NCI-H1092 treated with DMSO at 0.1 percent for 48 hours (cell line): ENCODE data around the gene NPFF.
A peak's percentile ranks its signal among the peaks of the same experiment; 100 is the strongest.
"Not testable (repeated sequence)": the region's sequence is repeated elsewhere in the genome, so short reads cannot be mapped to it uniquely, and the experiment has no call there.

Experiments
- DNase-seq: peaks from one replicate; lab custom pipeline; 2025; lab: John Stamatoyannopoulos, UW

Gene NPFF

GRCh38 chr12:53495903-53496751 lies 11.2 kb downstream of the NPFF start:
- DNase-seq: no peak

DNA sequence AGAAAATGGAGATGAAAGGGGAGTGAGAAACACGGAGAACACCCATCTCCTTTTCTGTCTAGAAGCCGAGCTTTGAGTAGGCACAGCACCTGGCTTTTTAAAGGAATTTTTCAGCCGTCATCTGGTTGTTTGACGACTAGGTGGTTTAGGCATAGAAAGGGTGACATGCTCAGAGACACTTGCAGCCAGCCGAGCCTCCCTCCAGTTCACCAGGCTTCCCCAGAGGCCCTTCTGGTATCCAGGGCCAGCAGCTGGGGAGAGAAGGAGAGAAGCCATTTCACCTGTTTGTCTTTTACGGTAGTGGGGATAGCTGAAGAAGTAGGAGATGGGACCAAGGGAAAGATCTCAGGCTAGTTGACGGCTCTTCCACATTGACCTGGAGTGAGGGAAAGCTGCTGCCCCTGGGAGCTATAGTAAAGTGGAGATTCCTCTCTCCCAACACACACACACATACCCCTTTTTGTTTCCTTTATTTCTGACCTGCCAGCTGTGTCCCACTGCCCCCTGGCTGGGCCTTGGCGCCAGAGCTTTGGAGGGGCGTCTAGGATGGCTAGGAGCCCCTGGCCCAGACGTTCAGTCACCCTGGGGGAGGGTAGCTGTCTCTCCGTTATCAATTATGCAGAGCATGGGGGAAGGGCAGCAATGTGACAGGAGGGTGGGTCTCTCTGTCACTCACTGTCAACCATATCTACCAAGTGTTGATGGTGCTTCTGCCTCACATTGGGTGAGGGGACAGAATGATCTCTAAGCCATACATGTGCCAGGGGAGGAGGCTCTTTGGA lies 13.5 kb downstream of the NPFF start:
- peak; percentile 24 for DNase-seq

DNA sequence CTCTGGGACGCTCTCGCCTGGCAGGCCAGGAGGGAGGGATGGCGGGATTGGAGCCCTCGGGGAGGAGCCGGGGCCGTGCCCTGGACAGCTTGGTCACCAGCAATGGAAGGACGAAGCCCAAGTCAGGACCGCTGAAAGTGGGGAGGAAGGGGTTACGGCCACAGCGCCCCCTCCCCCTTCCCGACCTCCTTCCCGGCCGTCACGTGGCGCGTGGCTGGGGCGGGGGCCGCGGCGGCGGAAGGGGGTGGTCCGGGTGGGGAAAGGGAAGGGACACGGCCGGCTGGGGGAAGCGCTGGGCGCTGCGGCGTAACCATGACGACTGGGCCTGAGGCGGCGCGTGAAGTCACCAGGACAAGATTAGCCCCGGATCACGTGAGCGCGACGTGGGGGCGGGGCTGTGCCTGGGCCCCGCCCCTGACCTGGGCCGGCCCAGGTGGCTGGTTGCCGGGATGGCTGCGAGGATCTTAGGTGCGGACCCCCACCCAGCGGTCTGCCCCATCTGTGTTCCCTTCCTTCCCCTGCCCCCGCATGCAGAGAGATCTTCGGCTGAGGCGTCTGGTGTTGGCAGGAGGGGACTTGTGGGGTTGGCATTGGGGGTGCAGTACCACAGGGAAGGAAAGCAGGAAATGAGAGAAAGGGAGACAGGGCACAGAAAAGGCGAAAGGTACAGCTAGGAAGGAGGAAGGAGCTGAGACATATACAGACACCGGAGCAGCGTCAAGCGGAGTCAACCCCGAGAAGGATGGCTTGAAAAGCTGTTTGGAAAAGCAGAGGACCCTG lies 14.3 kb downstream of the NPFF start:
- DNase-seq: peak; percentile 86

DNA sequence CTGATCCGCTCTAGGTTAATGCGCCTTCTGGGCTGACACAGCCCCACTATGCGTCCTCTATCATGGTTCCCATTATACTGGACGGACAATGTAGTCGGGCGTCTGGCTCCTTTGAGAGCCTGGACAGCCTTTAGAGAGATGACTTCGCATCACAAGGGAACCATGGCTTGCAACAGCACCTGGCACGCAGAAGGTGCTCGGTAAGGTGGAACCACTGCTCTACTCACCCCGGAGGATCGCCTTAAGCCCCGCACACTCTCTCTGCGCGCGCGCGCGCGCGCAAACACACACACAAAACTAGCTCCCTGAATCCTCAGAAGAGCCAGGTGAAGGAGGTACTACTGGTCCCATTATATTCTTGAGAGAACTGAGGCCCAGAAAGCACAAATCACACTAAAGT lies 15.1 kb downstream of the NPFF start:
- DNase-seq: no peak

DNA sequence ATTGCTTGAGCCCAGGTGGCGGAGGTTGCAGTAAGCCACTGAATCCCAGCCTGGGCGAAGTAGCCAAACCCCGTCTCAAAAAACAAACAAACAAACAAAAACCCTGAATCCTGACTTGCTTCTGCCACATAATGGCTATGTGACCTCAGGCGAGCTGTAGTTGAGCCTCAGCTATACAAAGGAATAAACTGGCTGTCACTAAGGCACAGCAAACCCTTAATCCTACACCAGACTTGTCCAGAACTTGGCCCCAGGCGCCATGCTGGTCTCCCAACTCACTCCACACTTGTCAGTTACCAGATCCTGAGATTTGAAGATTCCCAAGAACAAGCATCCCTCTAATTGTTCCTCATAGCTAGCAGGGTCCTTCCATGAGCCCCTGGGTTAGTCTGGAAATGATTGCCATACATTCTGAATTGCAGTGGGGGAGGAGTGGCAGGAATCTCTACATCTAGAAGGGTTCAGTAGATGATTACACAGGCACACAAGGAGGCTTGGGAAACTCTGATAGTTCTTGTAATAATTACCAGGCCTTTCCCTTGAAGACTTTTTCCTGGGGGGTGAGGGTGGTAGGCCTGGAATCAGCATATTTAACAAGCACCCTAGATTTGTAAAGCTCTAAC lies 17.9 kb downstream of the NPFF start:
- DNase-seq: no peak

DNA sequence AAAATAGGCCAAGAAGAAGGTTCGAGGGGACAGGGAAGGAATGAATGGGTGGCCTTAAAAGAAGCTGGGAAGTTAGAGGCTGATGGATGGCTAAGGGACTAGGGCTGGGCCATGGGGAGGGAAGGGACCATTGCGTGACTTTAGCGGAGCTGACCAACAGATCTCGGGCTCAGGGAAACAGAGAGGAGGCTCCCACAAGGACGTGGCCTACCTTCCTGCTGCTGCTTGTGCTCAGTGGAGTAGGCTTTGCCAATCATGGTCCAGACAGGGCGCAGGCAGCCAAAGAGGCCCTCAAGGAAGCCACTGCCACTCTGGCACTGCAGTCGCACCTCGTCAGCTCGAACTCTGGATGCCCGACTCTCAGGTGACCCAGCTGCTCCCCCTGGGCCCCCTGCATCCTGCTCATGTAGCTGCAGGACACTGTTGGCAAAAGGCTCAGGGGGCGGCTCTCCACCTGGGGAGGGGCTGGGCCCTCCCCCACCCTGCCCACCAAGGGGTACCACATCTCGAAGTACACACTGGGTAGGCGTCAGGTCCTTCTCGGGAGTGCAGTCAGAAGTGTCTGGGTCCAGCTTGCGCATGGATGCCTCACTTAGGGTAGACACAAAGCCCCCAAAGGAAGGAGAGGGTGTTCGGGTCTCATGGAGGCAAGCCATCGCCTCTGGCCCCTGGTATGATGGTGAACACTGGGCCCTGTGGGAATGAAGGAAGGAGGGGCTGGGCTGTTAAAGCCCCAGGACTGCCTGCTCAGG lies 20.4 kb downstream of the NPFF start:
- DNase-seq: no peak

DNA sequence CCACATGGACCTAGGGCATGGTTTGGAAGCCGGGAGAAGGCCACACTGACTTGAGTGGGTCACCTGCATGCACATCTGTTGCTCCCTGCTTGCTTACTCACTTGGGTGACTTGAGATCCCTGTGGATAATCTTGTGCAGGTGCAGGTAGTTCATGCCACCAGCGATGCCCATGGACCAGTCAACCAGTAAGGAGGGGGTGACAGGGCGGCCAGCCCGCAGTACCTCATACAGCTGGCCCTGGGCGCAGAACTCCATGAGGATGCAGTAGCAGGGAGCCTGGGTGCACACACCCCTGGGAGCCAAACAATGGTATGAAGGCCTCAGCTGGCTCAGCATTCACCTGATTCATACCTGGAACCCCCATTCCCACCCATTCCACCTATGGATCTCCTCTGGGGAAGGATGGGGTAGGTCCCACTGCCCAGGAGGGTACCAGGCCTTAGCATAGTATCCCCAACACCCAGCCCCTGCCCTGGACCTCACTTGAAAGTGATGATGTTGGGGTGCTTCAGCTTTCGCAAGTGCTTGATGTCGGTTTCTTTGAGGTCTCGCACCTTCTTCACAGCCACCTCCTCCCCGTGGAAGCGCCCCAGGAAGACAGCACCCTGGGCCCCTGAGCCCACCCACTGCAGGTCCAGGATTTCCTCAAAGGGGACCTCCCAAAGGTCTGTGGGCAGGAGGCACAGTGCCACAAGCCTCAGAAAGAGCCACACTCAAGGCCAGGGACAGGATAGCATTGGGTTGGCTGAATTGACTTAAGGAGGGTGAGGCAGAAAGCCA lies 21.1 kb downstream of the NPFF start:
- DNase-seq: no peak

DNA sequence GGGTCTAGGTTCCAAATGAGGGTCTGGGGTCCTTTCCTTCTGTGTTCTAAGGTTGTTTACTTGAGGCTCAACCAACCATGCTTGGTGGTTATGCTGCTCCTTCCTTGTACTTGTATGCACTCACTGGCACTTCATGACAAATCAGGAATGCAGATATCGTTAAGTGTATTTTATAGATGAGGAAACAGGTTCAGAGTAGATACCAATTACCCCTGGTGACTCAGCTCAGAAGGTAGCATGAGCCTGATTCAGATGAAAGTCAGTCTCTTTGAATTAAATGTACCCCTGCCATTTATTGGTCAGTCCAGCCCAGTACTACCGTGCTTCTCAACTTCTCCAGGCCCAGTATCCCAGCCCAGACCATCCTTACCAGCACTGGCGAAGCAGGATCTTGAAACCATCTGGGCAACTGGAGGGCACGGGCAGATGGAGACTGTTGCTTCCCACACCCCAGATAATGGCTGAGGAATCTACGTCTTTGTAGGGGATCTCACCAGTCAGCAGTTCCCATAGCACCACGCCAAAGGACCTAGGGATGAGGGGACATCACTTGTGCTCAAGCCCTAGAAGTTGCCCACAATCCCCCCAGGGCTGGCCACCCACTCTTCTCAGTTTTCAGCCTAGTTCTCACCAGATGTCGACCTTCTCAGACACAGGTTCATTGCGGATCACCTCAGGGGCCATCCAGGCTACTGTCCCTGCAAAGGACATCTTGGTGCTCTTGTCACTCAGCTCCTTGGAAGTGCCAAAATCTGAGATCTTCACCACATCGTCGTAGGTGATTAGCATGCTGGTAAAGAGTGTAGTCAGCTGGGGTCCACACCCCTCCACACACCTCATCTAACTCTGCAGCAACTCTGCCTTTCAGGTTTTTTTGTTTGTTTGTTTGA lies 22.4 kb downstream of the NPFF start:
- DNase-seq: no peak

DNA sequence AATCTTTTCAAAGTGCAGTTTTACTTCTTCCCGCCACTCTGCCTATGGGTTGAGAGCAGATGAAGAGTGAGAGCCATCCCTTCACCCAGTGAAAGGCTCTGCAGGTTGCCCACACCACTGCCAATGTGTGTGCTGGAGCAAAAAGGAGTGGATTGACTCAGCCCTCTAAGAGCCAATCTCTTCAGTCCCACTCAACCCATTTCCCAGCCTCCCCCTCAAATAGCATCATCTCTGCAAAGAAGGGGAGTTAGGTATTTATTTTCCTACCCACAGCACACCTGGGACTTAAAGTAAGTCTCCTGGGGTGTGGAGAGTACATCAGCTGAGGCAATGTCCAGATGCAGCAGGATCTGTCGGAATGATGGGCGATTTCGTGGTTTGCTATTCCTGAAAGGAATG lies 23.3 kb downstream of the NPFF start:
- DNase-seq: no peak

- DNase-seq: no peak
Observed at GRCh38 chr12:53483225-53483978, 23.9 kb downstream of the NPFF start.

DNA sequence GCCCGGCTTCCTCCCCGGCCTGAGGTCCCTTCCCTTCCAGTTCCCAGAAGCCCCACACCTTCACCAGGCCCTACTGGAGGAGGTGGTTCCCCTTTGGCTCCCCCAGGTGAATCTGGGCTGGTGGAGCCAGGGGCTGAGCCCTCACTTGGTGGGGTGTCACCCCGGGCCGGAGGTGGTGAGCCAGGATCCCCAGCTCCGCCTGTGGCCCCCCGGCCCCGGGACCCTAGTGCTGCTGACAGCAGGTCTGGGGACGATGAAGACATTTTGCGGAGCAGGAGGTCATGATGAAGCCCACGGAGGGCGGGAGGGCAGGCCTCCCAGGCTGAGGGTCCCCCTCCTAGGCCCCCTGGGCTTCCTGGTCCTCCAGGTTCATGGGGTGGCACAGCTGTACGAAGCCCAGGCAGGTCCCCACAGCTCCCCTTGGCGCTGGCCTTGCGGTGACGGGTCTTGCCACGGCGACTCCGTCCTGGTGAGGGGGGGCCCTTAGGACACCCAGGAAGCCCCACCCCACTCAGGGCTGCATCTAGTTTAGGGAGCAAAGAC lies 24.6 kb downstream of the NPFF start:
- DNase-seq: no peak

GRCh38 chr12:53481939-53482586 lies 25.2 kb downstream of the NPFF start:
- DNase-seq: no peak

GRCh38 chr12:53481458-53481857 lies 25.8 kb downstream of the NPFF start:
- not testable (repeated sequence) for DNase-seq

- no peak for DNase-seq
Observed at GRCh38 chr12:53480491-53481442, 26.5 kb downstream of the NPFF start.

- DNase-seq: no peak
Observed at GRCh38 chr12:53479331-53479730, 28.0 kb downstream of the NPFF start.

DNA sequence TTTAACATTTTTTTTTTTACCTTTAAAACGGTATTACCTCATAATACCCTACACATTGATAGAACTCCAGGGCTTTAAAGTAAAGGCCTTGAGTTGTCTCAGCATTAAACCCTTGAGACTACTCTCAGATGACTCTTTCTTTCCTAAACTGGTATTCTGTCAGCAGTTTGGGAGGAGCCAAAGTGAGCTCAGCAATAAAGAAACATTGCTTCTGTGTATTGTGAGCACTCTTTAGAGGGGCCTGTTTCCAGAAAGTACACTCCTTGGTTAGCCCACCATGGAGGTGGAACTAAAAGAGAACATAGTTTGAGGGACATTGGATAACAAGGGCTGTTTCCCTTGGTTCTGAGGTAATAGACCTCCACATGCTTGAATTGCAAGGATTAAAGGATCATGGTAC lies 28.4 kb downstream of the NPFF start:
- DNase-seq: no peak

DNA sequence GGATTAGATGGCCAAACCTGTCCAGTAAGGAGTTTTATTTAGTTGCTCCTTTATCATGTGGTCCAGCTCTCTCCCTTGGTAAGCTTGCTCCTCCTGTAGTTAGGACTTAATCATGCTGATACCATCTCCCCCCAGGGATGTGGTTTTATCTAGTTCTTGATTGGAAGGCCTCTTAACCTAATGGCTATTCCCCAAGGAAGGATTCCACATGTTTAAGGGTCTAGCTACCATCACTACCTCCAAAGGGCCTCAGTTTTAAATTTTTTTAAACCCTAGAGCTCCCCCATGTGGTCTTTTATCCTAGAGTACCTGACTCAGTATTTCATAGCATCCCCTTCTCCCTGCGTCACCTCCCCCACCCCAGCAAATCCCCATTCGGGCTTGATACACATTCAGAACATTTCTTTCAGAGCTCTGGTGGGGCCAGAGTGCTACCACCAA lies 30.5 kb downstream of the NPFF start:
- DNase-seq: no peak
